Ascending aorta (tissue), 2 donors: ENCODE data around the gene CNTNAP5. TPM values are rescaled to one million over a fixed set of nuclear protein-coding genes. Genes with fewer than 3 reads are reported as not detected.

ENCODE experiments used
- DNase-seq, 2 donors: peaks; one replicate each; pipeline ENCODE4 v3.0.0-alpha.2; 2019; ENCODE audit warnings: low spot score in 2 of 2
- H3K27ac ChIP-seq, 2 donors: fragments of 200-600 bp; sonication (generic); one replicate each; pipeline ENCODE4 v1.5.1; 2016 to 2017; ENCODE audit warnings: mild to moderate bottlenecking in 1 of 2
- H3K27me3 ChIP-seq: fragments of 200-600 bp; sonication (generic); one replicate; pipeline ENCODE4 v1.5.1; 2017
- H3K36me3 ChIP-seq, 2 donors: fragments of 200-600 bp; sonication (generic); one replicate each; pipeline ENCODE4 v1.5.1; 2016
- H3K4me1 ChIP-seq, 2 donors: fragments of 200-600 bp; sonication (generic); one replicate each; pipeline ENCODE4 v1.5.1; 2016 to 2017; ENCODE audit warnings: mild to moderate bottlenecking in 1 of 2
- H3K4me3 ChIP-seq, 2 donors: fragments of 200-600 bp; sonication (generic); one replicate each; pipeline ENCODE4 v1.5.1; 2016 to 2017; ENCODE audit warnings: mild to moderate bottlenecking in 1 of 2
- H3K9me3 ChIP-seq, 2 donors: fragments of 200-600 bp; sonication (generic); one replicate each; pipeline ENCODE4 v1.5.1; 2016
- CTCF ChIP-seq, 3 experiments: fragments of 200-600 bp in 2 of 3; fragments of 450-650 bp in 1 of 3; sonication (generic) in 2 of 3; IDR thresholded peaks; one replicate each; pipeline ENCODE4 v1.5.1; 2016 to 2019; ENCODE audit warnings: antibody characterized with exemption in 3 of 3, mild to moderate bottlenecking in 1 of 3, moderate library complexity in 1 of 3
- intact Hi-C: fragments of 100-400 bp; cut with DNase I; formaldehyde crosslinking; loops from one replicate; pipeline ENCODE4 v1.15.1; 2023
- total RNA-seq: library from RNA; depleted of rRNA; stranded (reverse); fragments of >200 nt; gene quantifications from one replicate; pipeline ENCODE4 v1.1.0, GENCODE V29; 2016

CNTNAP5 gene
- total RNA-seq, 1 donor from 2014 or later = not detected

- Histone ChIP-seq H3K36me3 (no peaks in the 10 kb centered on the region), H3K4me3 (no peak overlapping the region), H3K27ac (no peak overlapping the region), H3K27me3 (no peaks in the 10 kb centered on the region), H3K4me1 (no peaks in the 10 kb centered on the region), H3K9me3 (no peaks in the 10 kb centered on the region)
- DNase-seq = no peak
- intact Hi-C loops = no loop called here
- no peak for TF ChIP-seq CTCF (IDR thresholded peaks at IDR 0.05)
Measured at GRCh38 chr2:124640221-124640750, 615.2 kb downstream of the CNTNAP5 start.

GRCh38 chr2:124646166-124646815, 621.2 kb downstream of the CNTNAP5 start:
- TF ChIP-seq CTCF (IDR thresholded peaks at IDR 0.05) = no peak
- no peak for DNase-seq
- Histone ChIP-seq H3K27ac (no peak overlapping the region), H3K36me3 (no peaks in the 10 kb centered on the region), H3K4me3 (no peak overlapping the region), H3K27me3 (no peaks in the 10 kb centered on the region), H3K4me1 (no peaks in the 10 kb centered on the region), H3K9me3 (no peaks in the 10 kb centered on the region)
- intact Hi-C loops = no loop called here

GRCh38 chr2:124647245-124647644, 622.2 kb downstream of the CNTNAP5 start:
- no peaks in the 10 kb centered on the region for H3K4me1 ChIP-seq
- H3K9me3 ChIP-seq = no peaks in the 10 kb centered on the region
- intact Hi-C loops = no loop called here
- TF ChIP-seq CTCF (IDR thresholded peaks at IDR 0.05) = no peak
- H3K27ac ChIP-seq = no peak overlapping the region
- H3K4me3 ChIP-seq = no peak overlapping the region
- DNase-seq = no peak
- no peaks in the 10 kb centered on the region for H3K36me3 ChIP-seq
- H3K27me3 ChIP-seq = no peaks in the 10 kb centered on the region

GRCh38 chr2:124647663-124648062, 622.6 kb downstream of the CNTNAP5 start:
- Histone ChIP-seq H3K4me3 (no peak overlapping the region), H3K4me1 (no peaks in the 10 kb centered on the region), H3K36me3 (no peaks in the 10 kb centered on the region), H3K27me3 (no peaks in the 10 kb centered on the region), H3K27ac (no peak overlapping the region), H3K9me3 (no peaks in the 10 kb centered on the region)
- no peak for DNase-seq
- intact Hi-C loops = no loop called here
- no peak for TF ChIP-seq CTCF (IDR thresholded peaks at IDR 0.05)

GRCh38 chr2:124649001-124649400, 623.9 kb downstream of the CNTNAP5 start:
- no peak for DNase-seq
- H3K4me3 ChIP-seq = no peak overlapping the region
- H3K9me3 ChIP-seq = no peaks in the 10 kb centered on the region
- H3K27ac ChIP-seq = no peak overlapping the region
- no peak for TF ChIP-seq CTCF (IDR thresholded peaks at IDR 0.05)
- intact Hi-C loops = no loop called here
- H3K36me3 ChIP-seq = no peaks in the 10 kb centered on the region
- H3K27me3 ChIP-seq = no peaks in the 10 kb centered on the region
- H3K4me1 ChIP-seq = no peaks in the 10 kb centered on the region
